Kidney glomerular epithelial cell (primary cell): ENCODE results near the gene ALOX12B.
A peak's percentile ranks its signal among the peaks of the same experiment; 100 is the strongest.
"Not testable (repeated sequence)": the region's sequence is repeated elsewhere in the genome, so short reads cannot be mapped to it uniquely, and the experiment has no call there.

ENCODE experiments used
- DNase-seq: peaks from one replicate; lab custom pipeline; 2025; lab: John Stamatoyannopoulos, UW

ALOX12B gene

DNA sequence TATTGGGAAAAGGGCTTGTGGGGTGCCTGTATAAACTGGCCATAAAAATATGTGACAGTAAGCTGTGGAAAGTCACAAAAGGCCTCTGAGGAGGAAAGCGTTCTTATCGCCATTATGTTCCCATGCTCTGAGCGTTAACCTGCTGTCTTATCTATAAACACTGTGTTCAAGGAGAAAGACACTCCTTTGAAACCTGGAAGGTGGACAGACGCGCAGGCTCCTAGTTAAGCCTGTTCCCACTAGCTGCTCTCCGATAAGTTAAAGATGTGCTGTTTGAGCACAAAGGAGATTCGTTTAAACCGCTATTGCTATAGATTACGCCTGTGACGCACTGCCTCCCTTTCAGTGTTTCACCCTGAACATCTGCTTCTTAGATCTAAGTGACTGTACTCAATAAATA is 5.2 kb downstream of the ALOX12B start:
- DNase-seq = no peak

DNA sequence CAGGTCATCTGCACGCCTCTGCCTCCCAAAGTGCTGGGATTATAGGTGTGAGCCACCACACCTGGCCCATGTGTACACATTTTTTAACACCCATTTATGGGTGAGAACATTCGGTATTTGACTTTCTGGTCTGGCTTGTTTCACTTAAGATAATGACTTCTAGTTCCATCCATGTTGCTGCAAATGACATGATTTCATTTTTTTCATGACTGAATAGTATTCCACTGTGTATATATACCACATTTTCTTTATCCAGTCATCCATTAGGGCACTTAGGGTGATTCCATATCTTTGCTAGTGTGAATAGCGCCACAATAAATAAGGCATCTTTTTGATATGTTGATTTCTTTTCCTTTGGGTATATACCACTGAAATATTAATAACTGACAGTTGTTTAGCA is 5.6 kb downstream of the ALOX12B start:
- DNase-seq = no peak

DNA sequence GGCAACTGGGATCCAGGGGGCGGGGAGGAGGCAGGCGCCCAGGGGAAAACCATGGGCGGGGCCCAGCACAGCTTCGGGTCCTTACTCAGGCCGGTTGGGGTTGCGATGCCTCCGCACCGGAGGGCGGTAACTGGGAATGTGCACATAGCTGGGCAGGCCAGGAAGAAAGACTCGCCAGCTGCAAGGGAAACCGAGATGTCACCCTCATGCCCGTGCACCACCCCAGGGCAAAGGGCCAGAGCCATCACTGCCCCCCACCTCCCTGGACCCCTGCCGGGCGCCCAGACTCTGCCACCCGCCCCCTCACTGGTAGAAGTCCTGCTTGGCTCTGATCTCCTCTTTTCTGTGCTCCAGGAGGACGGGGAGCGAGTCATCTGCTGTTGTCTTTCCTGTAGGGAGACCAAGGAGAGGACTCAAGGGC is 6.7 kb downstream of the ALOX12B start:
- no peak for DNase-seq

DNA sequence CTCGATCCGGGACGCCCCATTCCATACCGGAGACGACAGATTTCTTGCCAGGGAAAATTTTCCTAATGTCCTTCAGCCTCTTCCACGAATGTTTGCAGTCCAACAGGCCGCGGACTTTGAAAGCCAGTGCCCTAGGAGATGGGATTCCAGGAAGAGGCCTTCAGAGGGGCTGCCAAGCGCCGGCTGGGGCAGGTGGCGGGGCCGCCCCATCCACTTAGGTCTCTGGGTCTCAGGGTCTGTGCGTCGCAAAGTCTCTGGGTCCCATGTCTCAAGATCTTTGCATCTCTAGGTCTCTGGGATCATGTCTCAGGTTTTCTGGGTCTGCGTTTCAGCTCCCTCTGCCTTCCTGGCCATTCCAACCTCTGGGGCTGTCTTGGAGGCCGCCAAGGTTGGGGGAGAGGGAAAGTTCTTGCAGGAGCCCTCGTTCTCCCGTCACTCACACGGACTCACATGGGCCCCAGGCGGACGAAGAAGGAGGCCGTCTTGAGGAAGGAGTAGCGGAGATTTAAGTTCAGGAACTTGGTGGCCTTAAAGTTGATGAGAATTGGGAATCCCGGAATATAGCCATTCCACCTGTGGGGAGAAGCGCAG is 7.2 kb downstream of the ALOX12B start:
- DNase-seq = no peak

DNA sequence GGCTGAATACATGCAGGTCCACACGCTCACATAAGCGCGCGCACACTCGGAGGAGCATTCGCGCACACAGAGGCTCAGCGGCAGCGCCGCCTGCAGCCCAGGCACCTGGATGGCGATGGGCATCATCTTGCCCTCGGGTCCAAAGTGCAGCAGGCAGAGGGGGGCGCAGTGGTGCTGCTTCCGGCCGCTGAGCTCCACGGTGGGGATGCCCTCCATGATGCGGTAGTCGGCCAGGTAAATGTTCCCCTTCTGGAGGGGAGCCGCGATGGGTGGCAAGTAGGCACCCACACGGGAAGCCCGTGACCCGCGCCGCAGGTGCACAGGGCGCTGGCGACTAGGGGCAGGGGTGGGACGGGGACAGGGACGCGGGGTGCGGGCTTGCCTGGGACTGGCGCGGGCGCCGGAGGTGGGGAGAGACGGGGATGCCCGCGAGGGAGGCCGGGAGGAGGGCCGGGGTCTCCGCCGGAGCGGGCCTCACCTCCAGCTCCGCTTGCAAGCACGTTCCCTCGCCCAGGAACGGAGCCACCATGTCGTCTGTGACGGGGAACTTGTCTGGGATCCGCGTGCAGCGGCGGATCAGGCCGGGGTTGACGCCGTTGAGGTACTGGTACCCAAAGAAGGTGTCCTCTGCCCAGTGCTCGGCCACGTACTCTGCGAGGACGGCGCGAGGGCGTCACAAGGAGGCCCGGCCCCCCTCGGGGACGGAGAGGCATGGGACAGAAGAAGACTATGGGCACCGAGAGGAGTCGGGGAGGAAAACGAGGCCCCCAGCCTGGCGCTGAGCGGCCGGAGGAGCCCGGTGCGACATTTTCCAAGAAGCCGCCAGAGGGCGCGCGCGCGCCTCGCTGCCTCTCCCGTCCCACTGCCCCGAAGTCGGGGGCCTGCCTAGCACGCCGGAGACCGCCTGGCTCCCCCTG is 8.0 kb downstream of the ALOX12B start:
- DNase-seq = peak; percentile 56

DNA sequence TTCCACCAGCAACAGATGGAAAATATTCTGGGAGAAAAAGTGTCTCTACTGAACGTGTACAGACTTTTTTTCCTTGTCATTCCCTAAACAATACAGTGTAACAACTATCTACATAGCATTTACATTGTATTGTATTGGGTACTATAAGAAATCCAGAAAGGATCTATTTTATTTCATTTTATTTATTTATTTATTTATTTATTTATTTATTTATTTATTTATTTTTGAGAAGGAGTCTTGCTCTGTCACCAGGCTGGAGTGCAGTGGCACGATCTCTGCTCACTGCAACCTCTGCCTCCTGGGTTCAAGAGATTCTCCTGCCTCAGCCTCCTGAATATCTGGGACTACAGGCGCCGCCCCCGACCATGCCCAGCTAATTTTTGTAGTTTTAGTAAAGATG is 9.6 kb downstream of the ALOX12B start:
- DNase-seq = not testable (repeated sequence)

DNA sequence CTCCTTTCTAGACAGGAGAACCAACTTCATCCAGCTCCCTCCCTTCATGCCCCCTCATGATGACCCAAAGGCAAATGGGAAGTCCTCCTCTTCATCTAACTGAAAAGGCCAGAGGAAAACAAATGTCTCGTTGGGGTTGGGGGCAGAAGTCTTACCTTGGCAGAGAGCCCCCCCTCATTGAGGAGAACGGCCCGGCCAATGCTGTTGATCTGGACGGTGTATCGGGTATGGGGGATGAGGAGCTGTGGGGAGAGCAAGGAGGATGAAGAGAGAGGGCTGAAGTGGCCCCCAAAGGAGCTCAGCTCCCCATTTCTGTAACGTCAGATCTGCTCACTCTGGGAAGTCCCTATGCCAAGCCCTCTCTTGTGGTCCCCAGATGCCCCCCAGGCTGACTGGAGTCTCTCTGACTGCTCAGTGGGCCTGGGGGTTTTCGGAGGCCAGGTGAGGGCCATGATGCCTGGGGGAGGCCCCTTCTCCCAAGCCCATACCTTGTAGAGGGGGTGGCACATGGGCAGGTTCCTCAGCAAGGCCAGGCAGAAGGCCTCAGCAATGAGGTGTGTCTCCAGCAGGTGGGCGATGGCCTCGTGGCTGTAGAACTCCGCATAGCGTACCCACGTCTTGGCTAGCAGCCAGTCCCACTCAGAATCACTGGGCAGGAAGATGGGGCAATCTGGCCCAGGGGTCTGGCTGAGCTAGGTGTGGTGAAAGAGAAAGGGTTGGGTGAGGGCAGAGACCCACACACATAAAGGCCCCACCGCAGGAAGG is 10.8 kb downstream of the ALOX12B start:
- DNase-seq = no peak

DNA sequence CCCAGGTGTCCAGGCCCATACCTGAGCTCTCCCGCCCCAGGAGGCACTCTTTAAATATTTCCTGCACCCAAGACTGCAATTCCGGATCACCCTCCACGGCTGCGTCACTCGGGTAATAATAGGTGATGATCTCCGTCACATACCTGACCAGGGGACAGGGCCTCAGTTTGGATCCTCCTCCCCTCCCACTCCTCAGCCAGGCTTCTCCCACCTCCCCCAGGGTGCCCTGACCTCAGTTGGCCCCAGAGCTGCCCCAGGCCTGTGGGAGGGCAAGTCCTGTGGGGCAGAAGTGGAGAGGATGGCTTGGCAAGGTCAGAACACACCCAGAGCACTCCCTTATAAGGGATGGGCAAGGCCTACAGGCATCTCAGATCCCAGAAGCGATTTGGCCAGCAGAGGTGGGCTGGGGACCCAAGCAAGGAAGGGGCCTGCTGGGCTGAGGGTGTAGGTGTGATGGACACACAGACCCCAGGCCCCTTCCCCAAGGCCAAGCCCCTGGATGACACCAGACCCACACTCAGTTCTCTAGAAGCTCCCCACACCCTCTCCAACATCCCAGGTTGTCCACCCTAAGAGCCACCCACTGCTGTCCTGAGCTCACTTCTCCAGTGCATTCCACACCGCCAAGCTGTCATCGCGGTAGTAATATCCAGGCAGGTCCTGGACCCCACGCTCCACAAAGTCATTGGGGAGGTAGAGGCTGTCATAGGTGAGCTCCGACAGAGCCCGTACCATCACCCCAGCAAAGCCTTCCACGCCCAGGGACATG is 11.8 kb downstream of the ALOX12B start:
- no peak for DNase-seq

DNA sequence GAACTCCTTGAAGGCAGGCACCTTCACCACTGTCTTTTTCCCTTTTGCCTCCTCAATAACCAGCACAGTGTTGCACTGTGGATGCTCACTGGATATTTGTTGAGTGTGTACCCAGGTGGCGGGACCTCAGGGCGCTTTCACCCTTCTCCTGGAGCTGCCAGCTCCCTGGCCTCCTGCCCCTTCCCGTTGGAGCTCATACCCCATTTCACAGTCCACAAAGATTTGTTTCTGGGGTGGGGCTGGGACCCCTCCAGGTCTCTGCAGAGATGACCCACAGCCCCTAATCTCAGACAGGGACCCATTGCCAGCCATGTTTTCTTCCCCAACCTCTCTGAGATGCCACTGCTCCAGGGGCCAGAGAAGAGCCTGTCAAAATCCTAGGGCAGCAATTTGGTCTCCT is 12.4 kb downstream of the ALOX12B start:
- no peak for DNase-seq

DNA sequence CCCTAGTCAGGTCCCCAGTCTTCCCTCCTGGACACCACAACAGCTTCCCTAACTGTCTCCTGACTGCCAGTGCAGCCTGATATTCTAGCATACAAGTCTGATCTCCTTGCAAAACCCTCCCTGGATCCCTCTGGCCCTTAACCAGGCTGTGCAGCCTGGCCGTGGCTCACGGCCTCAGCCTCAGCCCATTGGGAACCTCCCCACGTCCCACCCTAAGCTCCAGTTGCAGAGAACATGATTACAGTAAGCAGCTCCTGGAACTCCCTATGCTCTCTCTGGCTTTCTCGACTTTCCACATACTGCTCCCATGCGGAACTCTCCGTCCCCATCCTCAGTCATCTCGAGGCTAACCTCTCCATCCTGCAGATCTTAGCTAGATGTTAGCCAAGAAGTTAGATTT is 13.0 kb downstream of the ALOX12B start:
- DNase-seq = no peak

DNA sequence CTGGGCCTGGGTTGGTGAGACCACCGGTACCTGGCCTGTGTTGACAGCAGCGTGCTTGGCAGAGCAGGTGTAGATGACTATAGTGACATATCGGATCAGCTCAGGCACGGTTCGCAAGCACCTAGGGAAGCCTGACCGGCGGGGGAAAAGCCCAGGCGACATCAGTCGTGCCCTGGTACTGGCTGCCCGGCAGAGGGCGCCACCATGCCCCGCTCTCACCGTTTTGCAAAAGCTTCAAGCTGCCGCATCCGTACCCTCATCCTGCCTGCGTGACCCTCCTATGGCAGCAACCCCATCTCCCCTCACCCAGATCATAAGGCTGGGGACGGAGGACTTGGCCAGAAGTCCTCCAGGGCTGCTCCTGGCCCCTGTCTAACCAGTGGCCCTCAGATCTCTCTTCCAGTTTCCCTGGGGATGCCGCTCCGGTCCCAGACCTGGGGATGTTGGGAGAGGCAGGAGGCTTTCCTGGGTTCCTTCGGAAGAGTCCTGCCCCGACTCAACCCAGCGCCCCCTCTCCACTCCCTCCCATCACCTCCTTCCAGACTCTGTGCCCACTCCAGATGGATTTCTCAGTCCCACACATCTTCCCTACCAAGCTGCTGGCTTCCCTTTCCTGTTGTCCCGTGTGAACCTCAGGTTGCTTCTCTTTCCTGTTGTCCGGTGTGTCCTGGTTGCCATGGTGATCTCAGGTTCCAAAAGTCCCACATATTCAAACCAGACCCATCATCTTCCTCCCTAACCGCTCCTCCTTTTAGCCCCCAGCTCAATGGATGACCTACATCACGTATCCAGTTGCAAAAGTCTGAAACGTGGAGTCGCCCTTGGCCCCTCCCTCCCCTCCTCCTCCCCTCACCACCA is 13.7 kb downstream of the ALOX12B start:
- peak; percentile 48 for DNase-seq

DNA sequence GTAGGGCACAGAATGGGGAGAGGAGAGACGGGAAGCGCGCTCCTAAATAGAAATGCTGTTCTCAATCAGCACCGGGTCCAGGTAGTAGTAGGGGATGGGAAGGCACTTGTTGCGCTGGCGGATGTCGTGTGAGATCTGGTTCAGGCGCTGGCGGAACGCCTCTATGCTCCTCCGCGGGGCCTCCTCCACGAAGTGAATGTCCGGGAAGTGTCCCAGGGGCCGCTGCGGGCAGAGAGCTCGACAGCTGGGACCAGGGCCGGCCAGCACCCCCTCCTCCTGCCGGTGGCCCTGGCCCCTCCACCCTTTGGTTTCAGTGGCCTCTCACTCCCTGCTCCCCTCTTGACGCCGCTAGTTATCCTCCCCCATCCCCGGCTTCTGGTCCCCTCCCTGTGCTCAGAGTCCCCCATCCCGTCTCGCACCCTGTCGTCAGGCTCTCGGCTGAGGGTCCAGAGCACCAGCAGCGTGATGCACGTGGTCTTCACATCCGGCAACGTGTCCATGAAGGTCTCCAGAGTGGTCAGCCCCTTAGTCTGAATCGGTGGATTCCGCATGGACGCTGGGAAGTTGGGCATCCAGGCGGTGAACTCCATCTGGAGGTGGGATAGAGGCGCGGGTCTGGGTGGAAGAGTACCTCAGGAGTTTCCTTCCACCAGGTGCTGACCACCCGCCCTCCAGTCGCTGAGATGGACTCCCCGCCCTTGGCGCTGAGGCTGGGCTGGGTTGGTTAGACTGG is 14.6 kb downstream of the ALOX12B start:
- DNase-seq = no peak

DNA sequence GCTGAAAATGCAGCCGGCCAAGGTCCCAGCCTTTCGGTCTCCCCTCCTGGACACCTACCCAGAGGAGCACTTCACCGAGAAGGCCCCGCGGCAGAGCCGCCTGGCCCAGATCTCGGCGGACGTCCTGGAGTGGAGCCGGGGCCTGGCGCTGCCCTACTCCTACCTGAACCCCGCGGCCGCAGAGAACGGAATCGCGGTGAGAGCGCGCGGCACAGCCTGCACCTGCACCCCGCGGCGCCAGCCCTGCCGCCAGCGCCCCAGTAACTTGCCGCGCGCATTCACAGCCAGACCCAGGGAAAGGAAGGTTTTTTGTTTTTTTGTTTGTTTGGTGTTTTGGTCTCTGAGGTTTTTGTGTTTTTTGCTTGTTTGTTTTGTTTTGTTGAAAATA is 15.2 kb downstream of the ALOX12B start:
- no peak for DNase-seq

DNA sequence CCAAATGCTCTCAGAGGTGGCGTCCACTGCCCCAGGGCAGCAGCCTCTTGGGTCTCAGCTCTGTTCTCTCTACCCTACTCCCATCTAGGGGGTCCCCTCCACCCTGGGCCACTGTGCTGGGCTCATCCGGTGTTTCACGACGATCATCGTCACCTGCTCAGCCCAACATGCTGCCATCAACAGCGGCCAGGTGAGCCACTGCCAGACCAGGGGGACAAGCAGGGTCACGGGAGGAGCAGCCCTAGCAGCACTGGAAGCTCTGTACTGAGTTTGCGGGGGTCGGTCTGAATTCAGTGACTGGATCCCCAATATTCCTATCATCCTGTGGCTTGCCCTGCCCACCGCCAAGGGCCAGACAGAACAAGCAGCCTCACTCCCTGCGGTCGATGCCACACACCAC is 16.0 kb downstream of the ALOX12B start:
- no peak for DNase-seq

DNA sequence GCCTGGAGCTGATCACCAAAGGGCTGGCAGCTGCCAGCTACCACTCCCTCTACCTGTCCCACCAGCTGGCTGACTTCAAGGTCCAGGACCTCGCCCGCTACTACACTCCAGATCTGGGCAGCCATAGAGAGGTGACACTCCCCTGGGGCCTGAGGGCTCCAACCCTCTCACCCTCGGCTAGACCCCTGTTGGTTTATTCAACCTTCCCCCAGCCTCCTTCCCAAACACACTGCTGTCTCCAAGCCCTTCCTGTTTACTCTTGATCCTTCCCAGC is 18.0 kb downstream of the ALOX12B start:
- DNase-seq = no peak

DNA sequence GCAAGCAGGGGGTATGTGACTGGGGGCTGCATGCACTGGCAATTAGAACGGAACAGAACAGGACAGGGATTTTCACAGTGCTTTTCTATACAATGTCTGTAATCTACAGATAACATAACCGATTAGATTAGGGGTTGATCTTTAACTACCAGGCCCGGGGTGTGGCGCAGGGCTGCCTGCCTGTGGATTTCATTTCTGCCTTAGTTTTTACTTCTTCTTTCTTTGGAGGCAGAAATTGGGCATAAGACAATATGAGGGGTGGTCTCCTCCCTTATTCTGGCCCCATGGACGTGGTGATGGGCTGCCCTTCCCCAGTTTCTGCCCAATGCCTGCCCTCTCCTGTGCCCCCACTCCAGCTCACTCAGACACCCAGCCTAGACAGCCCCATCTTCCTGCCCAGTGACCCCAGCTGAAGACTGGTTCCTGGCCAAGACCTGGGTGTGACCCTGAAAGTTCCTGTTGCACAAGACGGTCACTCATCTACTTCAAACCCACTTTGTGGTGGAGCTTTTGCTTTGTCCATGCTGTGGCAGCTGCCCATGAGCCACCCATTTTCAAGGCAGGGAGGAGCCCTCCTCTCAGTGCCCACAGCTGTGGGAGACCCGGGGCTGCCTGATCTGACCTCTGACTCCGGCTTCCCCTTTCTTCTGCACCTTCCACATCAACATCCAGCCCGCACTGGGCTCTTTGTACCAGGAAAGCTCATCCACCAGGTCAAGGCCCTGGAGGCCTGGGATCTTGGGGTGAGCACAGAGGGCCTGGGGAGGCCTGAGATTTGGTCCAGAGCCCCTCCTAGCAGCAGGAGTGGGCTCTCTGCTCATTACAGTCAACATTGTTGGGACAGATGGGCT is 18.6 kb downstream of the ALOX12B start:
- DNase-seq = no peak

DNA sequence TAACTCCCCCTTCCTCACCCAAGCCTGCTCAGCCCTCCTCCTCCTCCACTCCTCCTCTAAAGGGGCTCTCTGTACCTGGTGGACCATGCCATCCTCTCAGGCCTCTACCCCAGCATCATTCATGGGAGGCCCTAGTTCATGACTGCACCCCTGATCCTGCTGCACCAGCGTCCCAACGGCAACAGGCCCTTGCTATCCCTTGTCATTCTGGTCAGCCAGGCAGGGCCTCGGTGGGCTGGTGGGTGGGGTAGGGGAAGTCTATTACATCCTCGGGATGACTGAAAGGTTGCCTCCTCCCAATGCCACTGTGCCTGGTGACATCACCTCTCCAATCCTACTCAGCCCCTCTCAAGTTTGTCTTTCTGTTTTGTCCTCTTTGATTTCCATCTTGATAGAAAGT is 19.7 kb downstream of the ALOX12B start:
- DNase-seq = no peak

DNA sequence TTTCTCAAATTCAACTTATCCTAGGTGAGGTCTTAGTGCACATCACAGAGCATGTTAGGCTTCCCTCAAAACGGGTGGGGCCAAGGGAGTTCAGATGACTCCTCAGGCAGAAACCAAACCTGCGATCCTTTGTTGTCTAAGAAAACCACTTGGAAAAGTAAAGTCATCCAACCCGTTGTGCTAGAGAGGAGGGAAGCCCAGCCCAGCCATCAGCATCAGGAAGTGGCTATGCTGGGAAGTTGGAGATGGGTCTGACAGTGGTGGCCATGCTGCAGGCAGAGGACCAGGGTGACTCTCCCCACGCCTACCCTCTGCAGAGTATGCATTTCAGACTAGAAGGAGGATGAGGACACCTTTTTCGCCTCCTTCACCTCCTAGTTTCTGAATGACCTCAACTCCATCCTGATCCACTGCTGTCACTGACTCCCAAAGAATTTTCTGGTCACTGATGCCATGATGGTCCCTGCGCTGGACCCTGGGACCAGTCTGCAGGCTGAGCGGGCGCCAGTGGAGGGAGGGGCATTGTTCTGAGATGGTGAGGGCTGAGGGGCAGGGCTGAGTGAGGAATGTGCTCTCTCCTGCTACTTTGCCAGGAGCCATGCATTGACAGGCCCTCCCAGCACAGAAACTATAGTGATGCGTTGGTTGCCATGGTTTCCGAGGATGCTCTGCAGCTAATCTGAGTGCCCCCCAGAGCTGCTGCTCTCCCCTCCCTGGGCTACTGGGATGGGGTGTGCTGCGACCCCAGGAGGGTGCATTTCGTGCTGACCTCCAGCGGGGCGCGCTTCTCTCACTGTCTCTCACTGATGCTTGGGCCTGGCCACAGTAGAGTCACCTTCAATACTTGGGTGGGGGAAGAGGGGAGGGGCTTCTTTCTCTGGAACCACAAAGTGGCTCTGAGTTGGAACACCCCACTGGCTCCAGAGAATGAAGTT is 20.4 kb downstream of the ALOX12B start:
- DNase-seq = no peak

DNA sequence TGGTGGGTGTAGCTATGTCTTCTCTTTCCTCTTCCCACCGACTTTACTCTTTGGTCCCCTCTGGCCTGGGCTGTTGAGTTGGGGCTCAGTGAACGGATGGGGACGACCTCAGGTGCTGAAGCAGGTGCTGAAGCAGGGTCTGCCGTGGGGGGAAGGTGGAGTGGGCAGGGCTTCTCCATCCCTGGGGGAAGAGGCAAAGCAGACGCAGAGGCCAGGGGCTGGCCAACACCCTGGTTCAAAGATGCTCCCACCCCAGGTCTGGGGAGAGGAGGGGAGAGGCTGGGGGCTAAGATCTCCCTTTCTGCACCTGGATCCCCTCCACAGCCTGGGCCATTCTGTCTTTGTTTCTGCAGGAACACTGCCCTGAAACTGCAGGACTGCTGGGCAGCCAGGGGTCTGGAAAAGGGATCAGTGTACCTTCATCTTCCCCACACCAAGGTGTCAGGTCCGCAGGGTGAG is 22.9 kb downstream of the ALOX12B start:
- DNase-seq = no peak
